T-helper 2 cell treated with Interferon-gamma antibody and Interleukin-4, amounts not matched to agents 5 μg/mL and 100 μg/mL, for 36 hours (primary cell): ENCODE results near the gene PRSS35.
"Not testable (repeated sequence)": the region's sequence is repeated elsewhere in the genome, so short reads cannot be mapped to it uniquely, and the experiment has no call there.

Source experiments
- DNase-seq: peaks from one replicate; pipeline ENCODE4 v3.0.0; 2021; ENCODE audit warnings: low spot score
- H3K27ac Mint-ChIP-seq: one replicate; pipeline ENCODE4 v1.8.0; 2021; ENCODE audit warnings: mild to moderate bottlenecking, mixed read lengths
- H3K27me3 Mint-ChIP-seq: one replicate; pipeline ENCODE4 v1.8.0; 2021; ENCODE audit warnings: low read depth, mixed read lengths
- H3K36me3 Mint-ChIP-seq: one replicate; pipeline ENCODE4 v1.8.0; 2021; ENCODE audit warnings: low read depth, mixed read lengths
- H3K4me1 Mint-ChIP-seq: one replicate; pipeline ENCODE4 v1.8.0; 2021; ENCODE audit warnings: low read depth, mixed read lengths
- H3K4me3 Mint-ChIP-seq: one replicate; pipeline ENCODE4 v1.8.0; 2022; ENCODE audit warnings: mild to moderate bottlenecking, moderate library complexity, mixed read lengths
- H3K9me3 Mint-ChIP-seq: one replicate; pipeline ENCODE4 v1.8.0; 2021; ENCODE audit warnings: mixed read lengths

PRSS35 gene

DNA sequence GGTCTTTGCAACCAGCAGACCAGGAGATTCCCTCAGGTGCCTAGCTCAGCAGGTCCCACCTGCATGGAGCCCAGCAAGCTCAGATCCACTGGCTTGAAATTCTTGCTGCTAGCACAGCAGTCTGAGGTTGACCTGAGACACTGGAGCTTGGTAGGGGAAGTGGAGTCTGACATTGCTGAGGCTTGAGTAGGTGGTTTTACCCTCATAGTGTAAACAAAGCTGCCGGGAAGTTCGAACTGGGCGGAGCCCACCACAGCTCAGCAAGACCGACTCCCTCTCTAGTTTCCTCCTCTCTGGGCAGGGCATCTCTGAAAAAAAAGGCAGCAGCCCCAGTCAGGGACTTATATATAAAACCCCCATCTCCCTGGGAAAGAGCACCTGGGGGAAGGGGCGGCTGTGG, 34.3 kb downstream of the PRSS35 start:
- no peak for DNase-seq
- no peaks in the 10 kb centered on the region for H3K4me1 Mint-ChIP-seq
- H3K36me3 Mint-ChIP-seq: no peaks in the 10 kb centered on the region
- no peak overlapping the region for H3K27ac Mint-ChIP-seq
- H3K4me3 Mint-ChIP-seq: no peak overlapping the region
- no peaks in the 10 kb centered on the region for H3K27me3 Mint-ChIP-seq
- H3K9me3 Mint-ChIP-seq: peaks cover 5% of the 10 kb centered on the region

GRCh38 chr6:83550482-83550881, 38.1 kb downstream of the PRSS35 start:
- H3K4me1 Mint-ChIP-seq, H3K4me3 Mint-ChIP-seq, H3K36me3 Mint-ChIP-seq, H3K27me3 Mint-ChIP-seq, H3K27ac Mint-ChIP-seq, DNase-seq, H3K9me3 Mint-ChIP-seq: not testable (repeated sequence)

- not testable (repeated sequence) for H3K9me3 Mint-ChIP-seq, H3K4me3 Mint-ChIP-seq, DNase-seq, H3K27ac Mint-ChIP-seq, H3K36me3 Mint-ChIP-seq, H3K4me1 Mint-ChIP-seq, H3K27me3 Mint-ChIP-seq
Observed at GRCh38 chr6:83551748-83552147, 39.4 kb downstream of the PRSS35 start.

DNA sequence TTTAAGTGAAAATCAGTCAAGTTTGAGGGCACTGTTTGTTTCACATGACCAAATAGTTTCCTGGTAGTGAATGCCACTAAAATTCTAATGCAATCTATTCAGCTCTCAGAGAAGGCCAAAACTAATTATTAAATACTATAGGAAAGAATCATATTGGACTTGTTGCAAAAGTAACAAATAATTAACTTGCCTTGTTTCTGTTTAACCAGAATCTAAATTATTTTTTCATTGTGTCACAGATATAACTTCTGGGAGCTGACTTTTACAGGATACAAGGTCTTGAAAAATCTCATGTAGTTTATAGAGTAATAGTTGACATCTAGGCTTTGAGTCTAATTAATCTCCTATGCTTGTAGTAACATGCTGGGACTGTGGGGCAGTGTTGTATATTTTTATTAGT, 44.5 kb downstream of the PRSS35 start:
- no peak for DNase-seq
- Mint-ChIP-seq H3K4me3 (no peak overlapping the region), H3K9me3 (no peaks in the 10 kb centered on the region), H3K27me3 (no peaks in the 10 kb centered on the region), H3K4me1 (no peaks in the 10 kb centered on the region), H3K27ac (no peak overlapping the region), H3K36me3 (no peaks in the 10 kb centered on the region)

GRCh38 chr6:83558975-83559374, 46.6 kb downstream of the PRSS35 start:
- no peaks in the 10 kb centered on the region for H3K36me3 Mint-ChIP-seq
- no peak overlapping the region for H3K4me3 Mint-ChIP-seq
- DNase-seq: no peak
- no peaks in the 10 kb centered on the region for H3K27me3 Mint-ChIP-seq
- no peak overlapping the region for H3K27ac Mint-ChIP-seq
- no peaks in the 10 kb centered on the region for H3K4me1 Mint-ChIP-seq
- H3K9me3 Mint-ChIP-seq: no peaks in the 10 kb centered on the region

DNA sequence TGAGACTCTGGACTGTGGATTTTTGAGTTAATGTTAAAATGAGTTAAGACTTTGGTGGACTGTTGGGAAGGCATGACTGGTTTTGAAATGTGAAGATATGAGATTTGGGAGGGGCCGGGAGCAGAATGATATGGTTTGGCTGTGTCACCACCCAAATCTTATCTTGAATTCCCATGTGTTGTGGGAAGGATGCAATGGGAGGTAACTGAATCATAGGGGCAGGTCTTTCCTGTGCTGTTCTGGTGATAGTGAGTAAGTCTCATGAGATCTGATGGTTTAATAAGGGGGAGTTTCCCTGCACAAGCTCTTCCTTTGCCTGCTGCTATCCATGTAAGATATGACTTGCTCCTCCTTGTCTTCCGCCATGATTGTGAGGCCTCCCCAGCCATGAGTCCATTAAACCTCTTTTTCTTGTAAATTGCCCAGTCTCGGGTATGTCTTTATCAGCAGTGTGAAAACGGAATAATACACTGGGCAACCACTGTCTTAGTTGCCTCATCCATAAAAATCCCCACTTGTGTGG, 59.4 kb downstream of the PRSS35 start:
- not testable (repeated sequence) for H3K4me1 Mint-ChIP-seq, H3K4me3 Mint-ChIP-seq, DNase-seq, H3K27ac Mint-ChIP-seq, H3K9me3 Mint-ChIP-seq, H3K36me3 Mint-ChIP-seq, H3K27me3 Mint-ChIP-seq

DNA sequence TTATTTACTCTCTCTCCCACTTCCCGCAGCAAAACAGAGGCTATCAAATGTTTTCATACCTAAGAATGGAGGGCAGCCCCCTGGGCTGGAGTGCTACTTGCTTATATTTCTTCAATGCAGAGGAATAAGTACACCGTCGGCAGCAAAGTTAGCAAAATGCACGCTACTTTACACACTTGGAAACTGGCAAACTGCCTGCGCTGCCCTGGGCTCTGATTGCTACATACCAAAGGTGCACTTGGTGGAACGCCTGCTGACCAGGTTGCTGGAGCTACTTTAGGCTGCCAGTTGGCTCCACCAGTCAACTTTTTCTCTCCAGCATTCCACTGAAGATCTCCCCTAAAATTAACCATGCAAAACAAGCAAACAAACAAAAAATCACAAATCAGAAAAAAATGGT, 62.4 kb downstream of the PRSS35 start:
- no peak overlapping the region for H3K4me3 Mint-ChIP-seq
- no peaks in the 10 kb centered on the region for H3K36me3 Mint-ChIP-seq
- no peak overlapping the region for H3K27ac Mint-ChIP-seq
- no peaks in the 10 kb centered on the region for H3K27me3 Mint-ChIP-seq
- no peaks in the 10 kb centered on the region for H3K4me1 Mint-ChIP-seq
- DNase-seq: no peak
- no peaks in the 10 kb centered on the region for H3K9me3 Mint-ChIP-seq
